Measurements from ENCODE around the gene C19orf67. TPM values are rescaled to one million over a fixed set of nuclear protein-coding genes. Genes with fewer than 3 reads are reported as not detected.

The C19orf67 gene
- total and polyA plus RNA-seq, 12 donors, result not detected

DNA sequence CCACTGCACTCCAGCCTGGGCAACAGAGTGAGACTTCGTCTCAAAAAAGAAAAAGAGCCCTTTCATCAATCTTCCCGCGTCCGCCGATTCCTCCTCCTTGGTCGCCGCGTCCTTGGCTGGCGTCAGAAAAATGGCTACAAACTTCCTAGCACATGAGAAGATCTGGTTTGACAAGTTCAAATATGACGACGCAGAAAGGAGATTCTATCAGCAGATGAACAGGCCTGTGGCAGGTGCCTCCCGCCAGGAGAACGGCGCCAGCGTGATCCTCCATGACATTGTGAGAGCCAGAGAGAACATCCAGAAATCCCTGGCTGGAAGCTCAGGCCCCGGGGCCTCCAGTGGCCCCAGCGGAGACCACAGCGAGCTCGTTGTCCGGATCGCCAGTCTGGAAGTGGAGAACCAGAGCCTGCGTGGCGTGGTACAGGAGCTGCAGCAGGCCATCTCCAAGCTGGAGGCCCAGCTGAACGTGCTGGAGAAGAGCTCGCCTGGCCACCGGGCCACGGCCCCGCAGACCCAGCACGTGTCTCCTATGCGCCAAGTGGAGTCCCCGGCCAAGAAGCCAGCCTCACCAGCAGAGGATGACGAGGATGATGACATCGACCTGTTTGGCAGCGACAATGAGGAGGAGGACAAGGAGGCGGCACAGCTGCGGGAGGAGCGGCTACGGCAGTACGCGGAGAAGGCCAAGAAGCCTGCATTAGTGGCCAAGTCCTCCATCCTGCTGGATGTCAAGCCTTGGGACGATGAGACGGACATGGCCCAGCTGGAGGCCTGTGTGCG lies 15.1 kb downstream of the C19orf67 start:
- TF ChIP-seq POLR2A (IDR thresholded peaks at IDR 0.05), result no peak
- TF ChIP-seq, protein P1, sequence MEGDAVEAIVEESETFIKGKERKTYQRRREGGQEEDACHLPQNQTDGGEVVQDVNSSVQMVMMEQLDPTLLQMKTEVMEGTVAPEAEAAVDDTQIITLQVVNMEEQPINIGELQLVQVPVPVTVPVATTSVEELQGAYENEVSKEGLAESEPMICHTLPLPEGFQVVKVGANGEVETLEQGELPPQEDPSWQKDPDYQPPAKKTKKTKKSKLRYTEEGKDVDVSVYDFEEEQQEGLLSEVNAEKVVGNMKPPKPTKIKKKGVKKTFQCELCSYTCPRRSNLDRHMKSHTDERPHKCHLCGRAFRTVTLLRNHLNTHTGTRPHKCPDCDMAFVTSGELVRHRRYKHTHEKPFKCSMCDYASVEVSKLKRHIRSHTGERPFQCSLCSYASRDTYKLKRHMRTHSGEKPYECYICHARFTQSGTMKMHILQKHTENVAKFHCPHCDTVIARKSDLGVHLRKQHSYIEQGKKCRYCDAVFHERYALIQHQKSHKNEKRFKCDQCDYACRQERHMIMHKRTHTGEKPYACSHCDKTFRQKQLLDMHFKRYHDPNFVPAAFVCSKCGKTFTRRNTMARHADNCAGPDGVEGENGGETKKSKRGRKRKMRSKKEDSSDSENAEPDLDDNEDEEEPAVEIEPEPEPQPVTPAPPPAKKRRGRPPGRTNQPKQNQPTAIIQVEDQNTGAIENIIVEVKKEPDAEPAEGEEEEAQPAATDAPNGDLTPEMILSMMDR (IDR thresholded peaks at IDR 0.05), result no peak
- intact Hi-C loops (cut with DNase I), result loop anchor here in 1 of 2 donors (5.0 kb wide), 1 partner anchor 188 kb away; no protein-coding TSS in a partner anchor
- DNase-seq, result no peak
- H3K36me3 ChIP-seq (replicated peaks in 1 of 2), result no peaks in the 10 kb centered on the region
- no peak overlapping the region for H3K27ac ChIP-seq
- H3K27me3 ChIP-seq, result no peaks in the 10 kb centered on the region
- 94 to 97% (median 96%) methylated on average over 27 to 43 of the region's 43 CpGs for WGBS, 4 donors
- peaks cover 20 to 31% of the 10 kb centered on the region in 2 donors for H3K4me1 ChIP-seq (replicated peaks in 1 of 2)
- no peaks in the 10 kb centered on the region for H3K9me3 ChIP-seq (replicated peaks in 1 of 3)
- no peak overlapping the region for H3K4me3 ChIP-seq

DNA sequence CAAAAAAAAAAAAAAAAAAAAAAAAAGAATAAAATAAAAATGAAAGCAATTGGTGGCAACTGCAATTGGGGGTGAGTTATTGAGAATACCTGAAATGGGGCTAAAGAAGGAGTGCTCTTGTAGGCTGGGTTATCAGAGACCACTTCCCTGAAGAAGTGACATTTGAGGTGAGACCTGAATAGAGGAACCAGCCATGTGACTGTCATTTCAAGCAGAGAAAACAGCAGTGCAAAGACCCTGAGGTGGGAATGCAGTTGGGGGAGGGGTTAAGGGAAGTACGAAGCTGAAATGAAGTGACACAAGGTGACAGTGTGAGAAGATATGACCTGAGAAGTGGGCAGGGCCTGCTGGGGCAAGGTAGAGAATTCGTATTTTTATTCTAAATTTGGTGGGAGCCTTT lies 19.4 kb downstream of the C19orf67 start:
- Histone ChIP-seq H3K4me1 (replicated peaks in 1 of 2) (no peaks in the 10 kb centered on the region), H3K4me3 (no peak overlapping the region), H3K36me3 (replicated peaks in 1 of 2) (no peaks in the 10 kb centered on the region), H3K9me3 (replicated peaks in 1 of 3) (no peaks in the 10 kb centered on the region), H3K27me3 (no peaks in the 10 kb centered on the region), H3K27ac (no peak overlapping the region)
- intact Hi-C loops (cut with DNase I), result no loop called here
- DNase-seq, result no peak
- 48 to 65% (median 55%) methylated on average over 2 of the region's 2 CpGs for WGBS, 4 donors
- TF ChIP-seq, protein P1 (IDR thresholded peaks at IDR 0.05), result no peak
- TF ChIP-seq POLR2A (IDR thresholded peaks at IDR 0.05), result no peak

DNA sequence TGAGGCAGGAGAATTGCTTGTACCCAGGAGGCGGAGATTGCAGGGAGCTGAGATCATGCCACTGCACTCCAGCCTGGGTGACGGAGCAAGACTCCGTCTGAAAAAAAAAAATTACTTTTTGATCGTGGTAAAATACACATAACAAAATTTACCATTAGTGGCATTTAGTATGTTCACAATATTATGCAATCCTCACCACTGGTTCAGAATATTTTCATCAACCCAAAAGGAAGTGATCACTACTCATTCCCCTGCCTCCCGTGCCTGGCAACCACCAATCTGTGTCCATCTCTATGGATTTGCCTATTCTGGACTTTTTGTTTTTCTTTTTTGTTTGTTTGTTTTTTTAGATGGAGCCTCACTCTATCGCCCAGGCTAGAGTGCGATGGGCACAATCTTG lies 22.5 kb downstream of the C19orf67 start:
- WGBS, 4 donors, result 69 to 80% (median 74%) methylated on average over 7 of the region's 7 CpGs
- Histone ChIP-seq H3K4me1 (replicated peaks in 1 of 2) (no peaks in the 10 kb centered on the region), H3K27ac (no peak overlapping the region), H3K27me3 (peaks cover 15% of the 10 kb centered on the region), H3K4me3 (no peak overlapping the region), H3K36me3 (replicated peaks in 1 of 2) (no peaks in the 10 kb centered on the region), H3K9me3 (replicated peaks in 1 of 3) (no peaks in the 10 kb centered on the region)
- TF ChIP-seq, protein P1 (IDR thresholded peaks at IDR 0.05), result no peak
- no peak for TF ChIP-seq POLR2A (IDR thresholded peaks at IDR 0.05)
- no peak for DNase-seq
- intact Hi-C loops (cut with DNase I), result no loop called here

DNA sequence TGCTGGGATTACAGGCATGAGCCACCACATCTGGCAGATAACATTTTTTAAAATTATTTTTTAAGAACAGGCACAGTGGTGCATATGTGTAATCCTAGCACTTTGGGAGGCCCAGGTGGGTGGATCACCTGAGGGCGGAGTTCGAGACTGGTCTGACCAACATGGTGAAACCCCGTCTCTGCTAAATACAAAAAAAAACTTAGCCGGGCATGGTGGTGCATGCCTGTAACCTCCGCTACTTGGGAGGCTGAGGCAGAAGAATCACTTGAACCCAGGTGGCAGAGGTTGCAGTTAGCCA lies 23.1 kb downstream of the C19orf67 start:
- H3K9me3 ChIP-seq (replicated peaks in 1 of 3), result no peaks in the 10 kb centered on the region
- intact Hi-C loops (cut with DNase I), result no loop called here
- H3K27ac ChIP-seq, result no peak overlapping the region
- TF ChIP-seq, protein P1 (IDR thresholded peaks at IDR 0.05), result no peak
- TF ChIP-seq POLR2A (IDR thresholded peaks at IDR 0.05), result no peak
- peaks cover 0 to 4% of the 10 kb centered on the region in 2 donors for H3K4me1 ChIP-seq (replicated peaks in 1 of 2)
- H3K27me3 ChIP-seq, result peaks cover 15% of the 10 kb centered on the region
- no peaks in the 10 kb centered on the region for H3K36me3 ChIP-seq (replicated peaks in 1 of 2)
- no peak for DNase-seq
- WGBS, 4 donors, result 77 to 89% (median 83%) methylated on average over 3 to 5 of the region's 5 CpGs
- H3K4me3 ChIP-seq, result no peak overlapping the region
